Posterior cingulate gyrus (tissue), 11 donors: ENCODE measurements around the gene DGCR2.

Source experiments
- DNase-seq, 10 donors: peaks; one replicate each; pipeline versions ENCODE4 v3.0.0 to v3.0.0-alpha.2; 2020 to 2021; ENCODE audit warnings: mixed read lengths in 3 of 10
- intact Hi-C: fragments of 100-400 bp; cut with DNase I; formaldehyde crosslinking; loops from one replicate; pipeline ENCODE4 v1.15.1; 2023

Gene DGCR2

DNA sequence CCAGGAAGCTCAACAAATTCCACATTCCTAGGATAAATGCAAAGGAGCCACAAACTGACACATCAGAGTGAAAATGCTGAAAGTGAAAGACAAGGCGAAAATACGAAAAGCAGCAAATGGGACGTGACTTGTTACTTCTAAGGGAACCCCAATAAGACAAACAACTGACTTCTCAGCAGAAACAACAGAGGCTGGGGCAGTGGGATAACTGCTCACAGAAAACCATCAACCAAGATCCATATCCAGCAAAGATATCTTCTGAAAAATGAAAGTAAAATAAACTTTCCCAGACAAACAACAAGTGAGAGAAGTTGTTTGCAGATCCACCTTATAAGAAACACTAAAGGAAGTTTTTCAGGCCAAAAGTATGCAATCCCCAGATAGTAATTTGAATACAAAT lies 72.1 kb downstream of the DGCR2 start:
- DNase-seq = no peak
- intact Hi-C loops = no loop called here

DNA sequence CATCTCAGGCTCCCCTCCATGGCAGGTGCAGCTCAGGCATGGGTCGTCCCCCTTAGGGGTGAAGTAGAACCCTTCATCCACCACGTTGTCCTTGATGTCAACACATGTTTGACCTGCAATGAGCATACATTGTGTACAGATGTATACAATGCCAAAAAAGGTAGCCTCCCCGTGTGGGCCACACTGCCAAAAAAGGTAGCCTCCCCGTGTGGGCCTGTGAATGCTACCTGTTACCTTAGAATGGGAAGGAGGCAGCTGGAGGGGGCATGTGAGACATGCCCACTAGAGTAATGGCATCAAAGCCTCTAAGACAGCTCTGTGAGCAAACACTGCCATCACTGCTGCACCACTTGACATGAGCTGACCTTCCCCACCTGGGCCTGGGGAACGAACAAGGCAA lies 73.7 kb downstream of the DGCR2 start:
- intact Hi-C loops = no loop called here
- DNase-seq = peak in 3 of 10 donors; percentile 2 to 27 (median 24)

DNA sequence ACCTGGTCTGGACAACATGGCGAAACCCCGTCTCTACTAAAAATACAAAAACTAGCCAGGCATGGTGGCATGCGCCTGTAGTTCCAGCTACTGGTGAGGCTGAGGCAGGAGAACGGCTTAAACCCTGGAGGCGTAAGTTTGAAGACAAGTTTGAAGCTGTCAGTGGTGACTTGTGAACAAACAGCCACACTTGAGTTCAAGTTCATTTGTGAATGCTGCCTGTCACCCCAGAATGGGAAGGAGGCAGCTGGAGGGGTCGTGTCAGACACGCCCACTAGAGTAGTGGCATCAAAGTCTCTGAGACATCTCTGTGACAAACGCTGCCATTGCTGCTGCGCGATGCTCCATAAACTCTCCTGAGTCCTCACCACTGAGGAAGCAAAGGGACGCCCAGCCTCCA lies 74.2 kb downstream of the DGCR2 start:
- intact Hi-C loops = no loop called here
- peak in 3 of 10 donors; percentile 3 to 24 (median 5) for DNase-seq

DNA sequence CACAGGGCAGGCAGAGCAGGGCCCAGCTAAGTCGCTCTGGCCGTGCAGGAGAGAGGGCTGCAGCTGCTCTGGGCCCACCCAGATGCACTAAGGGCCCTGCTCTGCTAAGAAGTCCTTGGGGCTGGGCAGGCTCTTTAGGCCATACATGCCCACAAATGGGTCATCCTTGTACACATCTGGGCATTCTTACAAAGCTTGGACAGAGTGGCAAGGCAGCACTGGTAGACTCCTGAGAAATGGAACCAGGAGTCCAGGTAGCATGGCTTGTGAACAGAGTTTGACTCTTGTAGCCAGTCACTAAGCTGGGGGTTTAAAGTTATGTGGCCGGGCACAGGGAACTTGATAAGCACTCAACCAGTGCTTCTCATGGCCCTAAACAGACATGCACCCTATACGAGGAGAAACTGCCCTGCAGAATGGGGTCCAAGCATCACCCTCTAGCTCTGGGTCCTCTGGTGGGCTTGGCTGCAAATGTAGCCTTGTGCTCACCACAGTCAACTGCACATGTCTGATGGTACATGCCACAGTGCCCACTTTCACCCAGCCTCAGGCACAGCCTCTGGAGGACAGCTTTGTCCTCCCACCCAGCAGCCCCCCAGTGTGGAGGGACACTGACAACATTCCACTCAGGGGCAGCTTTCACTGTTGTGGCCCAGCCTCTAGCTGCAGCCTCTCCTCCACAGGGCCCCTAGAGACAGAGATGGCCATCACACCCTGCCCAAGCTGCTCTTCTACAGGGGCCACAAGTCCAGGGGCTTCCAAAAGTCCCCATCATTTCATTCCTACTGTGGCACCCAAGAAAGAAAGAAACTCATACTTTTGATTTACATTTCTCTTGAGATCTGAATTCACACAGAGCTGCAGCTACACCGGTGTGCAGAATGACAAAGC lies 75.2 kb downstream of the DGCR2 start:
- intact Hi-C loops = no loop called here
- peak in 3 of 10 donors; percentile 1 to 58 (median 22) for DNase-seq

DNA sequence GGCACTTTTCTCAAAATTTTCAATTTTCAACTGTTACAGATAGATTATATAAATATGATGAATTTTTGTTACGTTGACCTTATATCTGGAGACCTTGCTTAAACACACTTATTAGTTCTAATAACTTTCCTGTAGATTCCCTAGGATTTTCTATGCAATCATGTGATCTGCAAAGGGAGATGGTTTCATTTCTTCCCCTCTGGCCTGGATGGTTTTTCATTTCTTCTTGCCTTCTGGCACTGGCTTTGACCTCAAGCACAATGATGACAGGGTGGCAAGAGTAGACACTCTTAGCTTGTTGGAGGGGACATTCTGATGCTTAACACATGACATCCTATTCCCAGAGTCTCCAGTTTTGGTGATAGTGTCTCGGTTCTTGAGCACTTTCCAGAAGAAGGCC lies 75.9 kb downstream of the DGCR2 start:
- DNase-seq = peak in 1 of 10 donors; percentile 5
- intact Hi-C loops = no loop called here

DNA sequence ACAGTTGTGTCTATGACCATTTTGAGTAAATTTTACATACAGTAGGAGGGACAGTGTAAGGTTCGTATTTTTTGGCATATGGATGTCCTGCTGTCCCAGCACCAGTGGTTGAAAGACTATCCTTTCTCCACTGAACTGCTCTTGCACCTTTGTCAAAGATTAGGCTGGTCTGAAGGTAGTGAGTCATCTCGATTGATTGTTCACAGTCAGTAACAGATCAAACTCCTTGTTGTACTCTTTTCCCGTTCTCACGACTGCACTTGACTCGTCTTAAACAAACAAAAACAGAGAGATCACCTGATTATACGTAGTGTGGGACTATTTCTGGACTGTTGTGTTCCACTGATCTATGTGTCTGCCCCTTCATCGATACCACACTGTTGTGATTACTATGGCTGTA lies 77.1 kb downstream of the DGCR2 start:
- intact Hi-C loops = no loop called here
- no peak for DNase-seq

DNA sequence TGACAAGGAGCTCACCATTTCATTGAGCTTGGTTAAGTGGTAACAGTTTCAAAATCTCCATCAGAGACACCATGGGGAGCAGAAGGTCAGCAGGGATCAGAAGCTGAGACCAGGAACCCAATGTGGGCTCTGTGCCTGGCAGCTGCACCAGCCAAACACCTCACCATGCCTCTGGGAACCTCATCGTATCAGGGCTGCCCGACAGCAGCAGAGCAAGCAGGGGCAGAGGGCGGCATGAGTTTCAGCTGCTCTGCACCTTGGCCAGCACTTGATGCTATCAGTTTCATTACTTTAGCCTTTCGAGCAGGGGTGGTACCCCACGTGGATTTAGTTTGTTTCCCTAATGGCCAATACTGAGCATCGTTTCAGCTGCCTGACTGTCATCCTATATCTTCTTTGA lies 77.8 kb downstream of the DGCR2 start:
- intact Hi-C loops = no loop called here
- peak in 4 of 10 donors; percentile 1 to 54 (median 30) for DNase-seq

DNA sequence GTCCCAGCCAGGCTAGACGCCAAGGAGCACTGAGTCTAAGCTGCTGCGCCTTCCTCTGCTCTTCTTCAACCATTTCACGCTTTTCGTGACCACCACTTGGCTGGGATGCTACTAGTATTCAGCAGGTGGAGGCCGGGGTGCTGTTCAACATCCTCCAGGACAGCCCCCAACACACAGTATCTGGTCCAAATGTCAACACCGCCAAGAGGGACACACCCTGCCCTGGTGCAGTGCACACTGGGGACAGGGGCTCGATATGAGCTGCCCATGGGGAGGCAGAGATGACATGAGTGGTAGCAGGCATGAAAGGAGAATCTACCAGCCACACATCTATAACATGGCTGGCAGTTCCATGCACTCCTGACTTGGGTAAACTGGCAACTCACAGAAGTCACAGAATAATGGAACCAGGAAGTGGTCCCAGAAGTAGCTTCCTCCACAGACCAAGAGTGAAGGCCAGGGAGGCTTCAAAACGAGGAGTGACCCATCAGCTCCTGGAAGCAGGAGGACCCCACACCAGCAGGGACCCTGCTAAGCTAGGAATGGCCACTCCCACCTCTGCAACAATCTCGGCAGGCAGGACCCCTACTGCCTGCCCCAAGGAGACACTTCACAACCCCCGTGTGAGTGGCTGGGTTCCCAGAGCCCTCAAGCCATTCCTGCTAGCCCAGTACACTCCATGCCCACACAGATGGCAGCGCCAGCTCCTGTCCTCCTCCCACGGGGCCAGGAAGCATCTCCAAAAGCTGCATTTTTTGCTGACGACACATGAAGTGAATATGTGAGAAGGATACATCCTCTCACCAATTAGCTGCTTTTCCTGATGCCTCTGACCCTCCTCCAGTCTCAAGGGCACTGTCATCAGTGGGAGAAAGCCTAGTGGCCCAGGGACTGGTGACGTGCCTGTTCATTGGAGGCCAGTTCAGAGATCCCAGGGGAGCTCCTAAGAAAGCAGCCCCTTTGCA lies 78.8 kb downstream of the DGCR2 start:
- intact Hi-C loops = no loop called here
- peak in 5 of 10 donors; percentile 6 to 74 (median 47) for DNase-seq

DNA sequence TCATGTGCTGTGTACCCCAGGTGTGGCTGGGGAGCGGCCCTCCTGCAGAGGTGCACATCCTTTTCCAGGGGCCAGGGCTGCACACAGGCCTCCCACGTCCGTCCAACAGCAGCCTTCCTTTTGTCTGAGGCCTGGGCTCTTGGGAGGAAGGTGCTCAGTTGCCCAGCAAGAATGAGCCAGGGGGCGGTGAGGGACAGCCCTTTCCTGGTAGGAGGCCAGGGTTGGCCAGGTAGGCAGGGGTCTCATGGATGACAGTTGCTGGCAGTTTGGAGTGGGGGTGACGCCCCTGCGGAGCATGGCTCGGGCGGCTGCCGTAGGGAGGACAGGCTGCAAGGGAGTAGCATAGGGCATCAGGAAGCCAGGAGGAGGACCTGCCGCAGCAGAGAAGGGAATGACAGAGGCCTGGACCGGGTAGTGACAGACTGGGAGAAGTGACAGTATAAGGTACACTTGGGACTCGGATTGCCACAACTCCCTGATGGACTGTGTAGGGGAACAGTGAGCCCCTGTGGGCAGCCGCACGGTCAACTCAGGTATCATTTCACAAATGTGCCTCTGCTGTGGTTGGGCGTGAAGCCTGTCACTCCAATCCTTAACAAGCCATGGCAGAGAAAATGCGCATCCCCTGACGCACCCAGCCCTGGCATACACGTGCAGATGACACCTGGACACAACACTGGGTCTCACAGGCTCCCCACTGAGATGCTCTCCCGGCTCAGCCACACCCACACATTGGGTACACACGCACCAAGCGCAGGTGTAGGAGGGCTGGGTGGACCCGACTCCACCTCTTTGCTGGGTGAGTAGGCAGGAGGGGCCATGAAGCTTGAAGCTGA lies 79.7 kb downstream of the DGCR2 start:
- intact Hi-C loops = no loop called here
- peak in 5 of 10 donors; percentile 5 to 64 (median 52) for DNase-seq

DNA sequence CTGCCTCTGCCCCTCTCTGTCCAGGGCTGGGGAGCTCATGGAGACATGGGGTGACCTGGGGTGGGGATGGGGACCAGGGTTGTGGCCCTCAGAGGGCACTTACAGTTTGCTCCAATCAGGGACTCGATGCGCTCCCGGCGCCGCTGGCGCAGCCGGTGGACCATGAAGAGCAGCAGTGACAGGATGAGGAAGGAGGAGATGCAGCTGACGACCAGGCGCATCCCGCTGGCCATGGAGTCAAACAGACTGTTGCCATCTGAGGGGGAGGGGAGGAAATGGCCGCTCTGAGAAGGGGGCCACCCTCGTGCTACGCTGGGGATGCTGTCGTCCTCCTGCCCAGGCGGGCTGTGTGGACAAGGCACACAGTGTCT lies 80.5 kb downstream of the DGCR2 start:
- peak in 4 of 10 donors; percentile 3 to 62 (median 62) for DNase-seq
- intact Hi-C loops = no loop called here

DNA sequence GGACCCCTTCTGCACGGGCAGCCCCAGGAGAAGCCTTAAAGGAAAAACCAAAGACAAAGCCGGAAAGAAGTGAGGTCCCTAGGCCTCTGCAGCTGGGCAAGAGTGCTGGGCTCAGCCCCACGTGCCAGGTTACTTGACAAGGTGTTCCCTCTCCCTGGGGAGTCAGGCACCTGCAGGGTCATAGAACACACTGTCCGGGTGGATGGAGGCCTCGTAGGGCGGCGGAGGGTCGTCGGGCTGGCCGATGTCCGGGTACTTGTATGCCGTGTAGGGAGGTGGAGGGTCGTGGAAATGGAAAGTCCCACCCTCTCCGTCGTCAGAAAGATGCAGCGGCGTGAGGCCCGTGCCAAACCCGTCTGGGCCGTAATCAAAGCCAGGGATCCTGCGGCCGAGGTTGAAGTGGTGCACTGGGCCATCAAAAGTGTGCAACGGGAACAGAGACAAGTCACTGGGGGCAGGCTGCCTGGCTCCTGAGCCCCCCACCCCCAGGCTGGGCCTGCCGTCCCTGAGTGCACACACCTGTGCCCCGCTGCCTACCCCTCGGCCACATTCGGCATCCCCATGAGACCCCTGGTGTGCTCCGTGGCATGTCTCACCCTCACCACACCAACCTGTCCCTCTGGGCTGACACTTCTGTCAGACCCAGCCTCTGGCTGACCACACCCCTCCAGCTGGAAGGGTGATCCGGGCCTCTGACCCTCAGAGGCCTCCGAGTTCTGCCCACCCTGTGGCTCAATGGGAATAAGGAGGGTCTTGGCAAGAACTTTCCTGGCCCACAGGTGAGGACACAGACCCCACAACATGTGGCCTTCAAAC lies 81.1 kb downstream of the DGCR2 start:
- intact Hi-C loops = no loop called here
- DNase-seq = peak in 5 of 10 donors; percentile 6 to 70 (median 60)

DNA sequence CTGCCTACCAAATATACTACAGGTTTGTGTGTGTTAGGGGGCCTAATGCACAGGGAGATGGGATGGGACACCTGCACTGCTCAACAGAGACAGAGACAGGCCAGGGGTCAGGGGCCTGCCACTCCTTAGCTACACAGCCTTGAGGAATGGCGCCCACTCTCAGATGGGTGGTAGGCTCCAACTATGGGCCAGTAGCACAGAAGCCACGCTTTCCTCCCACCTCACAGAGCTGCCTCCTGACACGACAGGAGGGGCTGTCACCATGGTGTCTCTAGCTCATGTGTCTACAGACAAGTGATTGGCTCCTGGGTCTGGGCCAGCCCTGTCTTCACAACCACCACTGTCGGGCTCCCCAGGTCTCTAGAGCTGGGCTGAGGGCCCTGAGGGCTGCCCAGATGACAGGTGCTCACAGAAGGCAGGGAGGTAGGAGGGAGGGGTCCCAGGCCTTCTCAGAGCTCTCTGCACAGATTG lies 81.8 kb downstream of the DGCR2 start:
- DNase-seq = peak in 5 of 10 donors; percentile 2 to 66 (median 51)
- intact Hi-C loops = no loop called here

DNA sequence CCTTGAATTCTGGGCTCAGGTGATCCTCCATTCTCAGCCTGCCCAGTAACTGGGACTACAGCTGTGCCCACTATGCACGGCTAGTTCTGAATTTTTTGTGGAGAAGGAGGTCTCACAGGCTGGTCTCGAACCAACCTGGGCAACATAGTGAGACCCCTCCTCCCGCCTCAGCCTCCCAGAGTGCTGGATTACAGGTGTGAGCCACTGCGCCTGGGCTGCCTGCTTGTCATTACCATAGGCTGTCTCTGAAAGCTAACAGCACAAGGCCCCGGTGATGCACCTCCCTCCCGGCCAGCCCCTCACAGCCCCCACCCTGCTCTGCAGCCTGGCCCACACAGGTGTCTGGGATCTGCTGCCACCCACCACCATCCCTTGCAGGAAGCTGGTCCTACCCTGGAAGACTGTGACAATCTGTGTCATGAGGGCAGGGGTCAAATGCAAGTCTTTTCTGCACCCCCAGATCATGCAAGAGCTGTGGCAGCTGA lies 82.4 kb downstream of the DGCR2 start:
- DNase-seq = peak in 3 of 10 donors; percentile 17 to 61 (median 55)
- intact Hi-C loops = no loop called here

DNA sequence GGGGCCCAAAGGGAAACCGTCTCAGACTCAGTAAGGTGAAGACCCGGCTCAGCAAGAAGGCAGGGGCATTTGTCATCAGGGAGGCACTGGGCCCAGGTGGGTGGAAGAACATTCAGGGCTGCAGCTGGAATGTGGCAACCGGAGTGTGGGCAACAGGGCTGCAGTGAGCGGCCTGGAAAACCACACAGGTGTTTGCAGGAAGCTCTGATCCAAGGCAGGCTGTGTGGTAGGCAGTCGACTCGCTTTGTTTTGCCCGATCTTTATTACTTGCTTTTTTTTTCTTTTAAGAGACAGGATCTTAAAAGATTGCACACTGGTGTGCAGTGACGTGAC lies 82.8 kb downstream of the DGCR2 start:
- DNase-seq = peak in 4 of 10 donors; percentile 22 to 76 (median 73)
- intact Hi-C loops = no loop called here

DNA sequence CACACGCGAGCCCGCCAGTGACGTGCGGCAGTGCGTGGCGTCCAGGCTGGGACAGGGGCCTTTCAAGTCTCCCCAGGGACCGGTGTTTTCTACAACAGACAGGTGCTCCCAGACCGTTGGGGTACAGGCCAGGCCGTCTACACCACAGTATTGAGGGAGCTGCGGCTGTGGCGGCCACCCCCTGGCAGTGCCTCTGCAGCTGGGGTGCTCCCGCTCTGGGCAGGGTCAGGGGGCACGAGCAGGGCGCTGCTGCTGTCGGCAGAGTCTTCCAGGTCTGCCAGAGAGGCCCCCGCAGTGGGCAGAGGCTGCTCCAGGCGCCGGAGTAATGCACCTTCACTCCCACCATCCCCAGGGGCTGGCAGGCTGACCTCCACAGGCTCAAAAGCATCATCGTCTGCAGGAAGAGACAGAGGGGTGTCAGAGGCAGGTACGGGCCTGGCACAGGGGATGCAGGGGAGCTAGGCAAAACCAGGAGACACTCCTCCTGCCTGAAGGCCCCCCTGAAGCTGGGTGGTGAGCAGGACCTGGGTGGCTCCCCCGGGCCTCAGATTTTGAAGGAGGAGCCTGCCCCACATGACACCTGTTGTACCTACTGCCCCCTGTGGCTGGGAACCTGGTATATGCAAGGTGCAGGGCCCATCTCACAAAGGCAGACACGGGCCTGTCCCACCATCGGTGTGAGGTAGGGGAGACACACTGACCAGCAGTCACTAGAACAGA lies 83.3 kb downstream of the DGCR2 start:
- intact Hi-C loops = no loop called here

DNA sequence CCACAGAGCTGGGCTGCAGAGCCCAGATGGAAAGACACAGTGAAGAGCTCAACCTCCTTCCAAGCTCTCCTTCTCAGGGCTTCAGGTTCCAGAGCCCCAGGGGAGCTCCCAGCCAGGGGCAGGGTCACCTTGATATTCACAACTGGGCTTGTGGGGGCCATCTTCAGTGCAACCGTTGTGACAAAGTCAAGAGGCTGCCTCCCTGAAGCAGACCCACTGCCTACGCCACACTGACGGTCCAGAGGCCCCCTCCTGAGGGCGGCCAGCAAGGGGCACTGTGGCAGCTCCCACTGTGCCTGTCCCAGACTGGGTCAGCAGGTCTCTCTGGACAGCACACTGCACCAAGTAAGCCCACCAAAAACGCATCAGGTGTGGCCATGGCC lies 84.1 kb downstream of the DGCR2 start:
- intact Hi-C loops = no loop called here
- DNase-seq = peak in 3 of 10 donors; percentile 9 to 69 (median 60)

More for the DNA sequence above, 83.3 kb downstream of the DGCR2 start:
- peak in 3 of 10 donors; percentile 18 to 70 (median 52) for DNase-seq

DNA sequence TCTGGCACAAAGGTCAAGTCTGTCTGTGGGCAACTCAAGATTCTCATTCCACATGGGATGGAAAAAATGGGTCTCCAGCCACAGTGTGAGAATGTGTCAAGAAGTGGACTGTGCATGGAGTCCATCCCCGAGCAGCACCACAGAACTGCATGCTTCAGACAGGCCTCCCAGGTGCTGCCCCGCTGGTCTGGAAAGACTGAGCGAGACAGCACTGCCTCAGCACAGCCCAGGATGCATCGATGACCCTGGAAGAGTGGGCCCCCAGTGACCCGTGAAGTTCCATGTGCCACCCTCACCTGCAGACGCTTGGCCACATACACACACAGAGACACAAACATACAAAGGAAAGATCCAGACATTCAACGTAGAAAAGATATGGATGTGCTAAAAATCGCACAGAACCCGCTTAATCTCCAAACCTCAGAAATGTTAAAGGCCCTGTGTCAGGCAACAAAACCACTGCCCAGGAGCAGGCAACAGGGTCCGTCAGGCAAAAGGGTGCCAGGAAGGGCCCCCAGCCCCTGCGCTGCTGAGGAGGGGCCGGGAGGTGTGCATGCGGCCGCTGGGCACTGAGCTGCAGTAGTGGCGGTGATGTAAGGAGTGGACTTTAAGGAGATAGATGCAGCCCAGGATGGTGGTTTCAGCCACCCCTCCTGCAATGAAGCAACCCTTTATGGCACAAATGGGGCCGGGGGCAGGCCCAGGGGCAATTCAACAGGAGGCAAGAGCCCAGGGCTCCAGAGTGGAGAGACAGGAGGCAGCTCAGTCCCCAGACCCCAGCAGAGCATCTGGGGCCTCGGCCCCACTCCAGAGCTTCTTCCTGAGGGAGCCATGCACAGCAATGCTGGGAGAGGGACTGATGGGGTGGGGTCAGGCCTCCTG lies 84.7 kb downstream of the DGCR2 start:
- DNase-seq = peak in 4 of 10 donors; percentile 10 to 85 (median 46)
- intact Hi-C loops = no loop called here
